Activated T-cell treated with anti-CD3 and anti-CD28 coated beads for 48 hours (primary cell): Measurements from ENCODE around the gene FAM228A.

Experiments
- DNase-seq: peaks from one replicate; pipeline ENCODE4 v3.0.0-alpha.2; 2020; ENCODE audit warnings: low read depth

FAM228A gene

GRCh38 chr2:24228470-24228869 is 53.6 kb downstream of the FAM228A start:
- DNase-seq: no peak

GRCh38 chr2:24231461-24231881 is 56.6 kb downstream of the FAM228A start:
- no peak for DNase-seq

- DNase-seq: no peak
Observed at GRCh38 chr2:24233321-24233720, 58.5 kb downstream of the FAM228A start.

- no peak for DNase-seq
Observed at GRCh38 chr2:24237313-24237712, 62.5 kb downstream of the FAM228A start.

GRCh38 chr2:24238158-24238557 is 63.3 kb downstream of the FAM228A start:
- DNase-seq: no peak

GRCh38 chr2:24239553-24239952 is 64.7 kb downstream of the FAM228A start:
- DNase-seq: no peak
